ENCODE data around the gene GRAMD4. TPM values are rescaled to one million over a fixed set of nuclear protein-coding genes. Genes with fewer than 3 reads are reported as not detected.

Gene GRAMD4
- total RNA-seq, 2 donors from 2014 or later, result 118 to 141 TPM

- peaks cover 16% of the 10 kb centered on the region for H3K36me3 ChIP-seq
- H3K27ac ChIP-seq, result no peak overlapping the region
- TF ChIP-seq CTCF (IDR thresholded peaks at IDR 0.05), result no peak
- intact Hi-C loops (cut with DNase I), result no loop called here
- H3K27me3 ChIP-seq, result no peaks in the 10 kb centered on the region
- no peaks in the 10 kb centered on the region for H3K4me1 ChIP-seq
- H3K4me3 ChIP-seq, result no peak overlapping the region
- no peaks in the 10 kb centered on the region for H3K9me3 ChIP-seq
- DNase-seq, result no peak
- H3K9ac ChIP-seq (ENCODE audit: low read depth in 2 of 2, low read length in 2 of 2), result no peak overlapping the region
Measured at GRCh38 chr22:46701262-46701661, 81.1 kb downstream of the GRAMD4 start.

GRCh38 chr22:46703171-46703995 lies 83.2 kb downstream of the GRAMD4 start:
- no peak overlapping the region for H3K9ac ChIP-seq (ENCODE audit: low read depth in 2 of 2, low read length in 2 of 2)
- H3K9me3 ChIP-seq, result no peaks in the 10 kb centered on the region
- H3K4me3 ChIP-seq, result no peak overlapping the region
- H3K27ac ChIP-seq, result no peak overlapping the region
- no peaks in the 10 kb centered on the region for H3K27me3 ChIP-seq
- intact Hi-C loops (cut with DNase I), result no loop called here
- no peak for DNase-seq
- peaks cover 7% of the 10 kb centered on the region for H3K36me3 ChIP-seq
- TF ChIP-seq CTCF (IDR thresholded peaks at IDR 0.05), result no peak
- H3K4me1 ChIP-seq, result no peaks in the 10 kb centered on the region

GRCh38 chr22:46703996-46704370 lies 83.8 kb downstream of the GRAMD4 start:
- Histone ChIP-seq H3K9ac (ENCODE audit: low read depth in 2 of 2, low read length in 2 of 2) (no peak overlapping the region), H3K9me3 (no peaks in the 10 kb centered on the region), H3K4me3 (no peak overlapping the region), H3K36me3 (peaks cover 7% of the 10 kb centered on the region), H3K27me3 (no peaks in the 10 kb centered on the region), H3K4me1 (no peaks in the 10 kb centered on the region), H3K27ac (no peak overlapping the region)
- TF ChIP-seq CTCF (IDR thresholded peaks at IDR 0.05), result no peak
- DNase-seq, result no peak
- intact Hi-C loops (cut with DNase I), result no loop called here

GRCh38 chr22:46706060-46706459 lies 85.9 kb downstream of the GRAMD4 start:
- Histone ChIP-seq H3K4me1 (no peaks in the 10 kb centered on the region), H3K27me3 (no peaks in the 10 kb centered on the region), H3K9ac (ENCODE audit: low read depth in 2 of 2, low read length in 2 of 2) (no peak overlapping the region), H3K4me3 (no peak overlapping the region), H3K9me3 (no peaks in the 10 kb centered on the region), H3K36me3 (peaks cover 4% of the 10 kb centered on the region), H3K27ac (no peak overlapping the region)
- intact Hi-C loops (cut with DNase I), result no loop called here
- no peak for DNase-seq
- TF ChIP-seq CTCF (IDR thresholded peaks at IDR 0.05), result no peak

- no peaks in the 10 kb centered on the region for H3K4me1 ChIP-seq
- H3K36me3 ChIP-seq, result peaks cover 2% of the 10 kb centered on the region
- no peak for TF ChIP-seq CTCF (IDR thresholded peaks at IDR 0.05)
- H3K27me3 ChIP-seq, result no peaks in the 10 kb centered on the region
- intact Hi-C loops (cut with DNase I), result no loop called here
- DNase-seq, result no peak
- H3K4me3 ChIP-seq, result no peak overlapping the region
- no peak overlapping the region for H3K9ac ChIP-seq (ENCODE audit: low read depth in 2 of 2, low read length in 2 of 2)
- H3K27ac ChIP-seq, result no peak overlapping the region
- H3K9me3 ChIP-seq, result no peaks in the 10 kb centered on the region
Measured at GRCh38 chr22:46707305-46707704, 87.1 kb downstream of the GRAMD4 start.
